DMS79 treated with DMSO at 0.1 percent for 48 hours (cell line): ENCODE measurements around the gene C2.
"Not testable (repeated sequence)": the region's sequence is repeated elsewhere in the genome, so short reads cannot be mapped to it uniquely, and the experiment has no call there.

Experiments
- DNase-seq: peaks from one replicate; lab custom pipeline; 2025; lab: John Stamatoyannopoulos, UW

Gene C2

GRCh38 chr6:31927863-31928671 lies 550 bp downstream of the C2 start:
- no peak for DNase-seq

GRCh38 chr6:31928672-31928939 lies 1.1 kb downstream of the C2 start:
- DNase-seq = no peak

- no peak for DNase-seq
Observed at GRCh38 chr6:31930962-31931361, 3.4 kb downstream of the C2 start.

GRCh38 chr6:31932137-31932536 lies 4.6 kb downstream of the C2 start:
- DNase-seq = not testable (repeated sequence)

GRCh38 chr6:31933537-31933936 lies 6.0 kb downstream of the C2 start:
- no peak for DNase-seq

- DNase-seq = no peak
Observed at GRCh38 chr6:31935021-31935420, 7.5 kb downstream of the C2 start.

- DNase-seq = no peak
Observed at GRCh38 chr6:31935823-31936222, 8.3 kb downstream of the C2 start.

- DNase-seq = no peak
Observed at GRCh38 chr6:31940256-31940664, 12.7 kb downstream of the C2 start.

GRCh38 chr6:31943742-31944141 lies 16.2 kb downstream of the C2 start:
- no peak for DNase-seq

- no peak for DNase-seq
Observed at GRCh38 chr6:31945154-31945506, 17.6 kb downstream of the C2 start.

- peak; percentile 31 for DNase-seq
Observed at GRCh38 chr6:31945507-31946369, 18.2 kb downstream of the C2 start, which contains the start of gene CFB. Gene CFB, plus strand, starts transcription at chr6:31946095. Its CDS starts 127 bp downstream, at chr6:31946222.

- DNase-seq = no peak
Observed at GRCh38 chr6:31946370-31946885, 18.9 kb downstream of the C2 start.

- no peak for DNase-seq
Observed at GRCh38 chr6:31947070-31947675, 19.7 kb downstream of the C2 start.

- no peak for DNase-seq
Observed at GRCh38 chr6:31947864-31948263, 20.3 kb downstream of the C2 start.

- no peak for DNase-seq
Observed at GRCh38 chr6:31948306-31948705, 20.8 kb downstream of the C2 start.

- DNase-seq = no peak
Observed at GRCh38 chr6:31948753-31949413, 21.4 kb downstream of the C2 start.

GRCh38 chr6:31949926-31950548 lies 22.5 kb downstream of the C2 start:
- no peak for DNase-seq

GRCh38 chr6:31952140-31952805 lies 24.8 kb downstream of the C2 start:
- peak; percentile 20 for DNase-seq

- DNase-seq = no peak
Observed at GRCh38 chr6:31952890-31953289, 25.4 kb downstream of the C2 start.

GRCh38 chr6:31954511-31954910 lies 27.0 kb downstream of the C2 start:
- no peak for DNase-seq

GRCh38 chr6:31956796-31957195 lies 29.3 kb downstream of the C2 start:
- DNase-seq = no peak
